ENCODE data around the gene TADA2B. TPM values are rescaled to one million over a fixed set of nuclear protein-coding genes. Genes with fewer than 3 reads are reported as not detected.

Gene TADA2B
- polyA plus RNA-seq (2011; rRNA removed), result 6.0 and 6.7 TPM in 2 replicates
- 6.1 and 7.6 TPM in 2 replicates for polyA plus RNA-seq (2012; cell fraction: cytosol; rRNA removed)
- 8.1 and 10.8 TPM in 2 replicates for polyA plus RNA-seq (2012; cell fraction: nucleus; rRNA removed)
- polyA plus RNA-seq (2017; fragmentation: RNase III; extraction: RNeasy Plus Mini Kit Qiagen cat#74134 plus additional on column Dnase treatment), result 10.1 to 11.3 TPM (median 10.8 TPM) in 3 replicates
- 5.1 and 6.1 TPM in 2 replicates for polyA minus RNA-seq (2011; rRNA and poly(A)+ RNA removed)

GRCh38 chr4:7043284-7044136 is at the start of gene TADA2B:
TSS of gene TADA2B (plus strand) at chr4:7043372. CDS start at chr4:7043580, 208 bp downstream.
- TF ChIP-seq POLR2A (IDR thresholded peaks at IDR 0.05; ENCODE audit: low read length) (peak; percentile 47), ELK1 (IDR thresholded peaks at IDR 0.05; ENCODE audit: low read depth, low read length) (no peak)
- peak within 1 kb of the TSS; percentile 99 for H3K4me3 ChIP-seq
- peak; percentile 45 to 78 for ATAC-seq
- peak; percentile 22 to 49 for DNase-seq (ENCODE audit: low read depth in 1 of 2, low spot score in 1 of 2)
- no peak for FAIRE-seq
- WGBS (ENCODE audit: missing lambda C conversion rate), result 2% methylated on average over 13 of the region's 119 CpGs
- POLR2A ChIA-PET, result interaction anchor here (0.9 to 2.9 kb wide), 5 partner anchors 9 to 134 kb away, joined by 4 to 19 read pairs (median 4); partner anchors contain the start of gene GRPEL1
- peaks cover 8% of the 10 kb centered on the region; the same call in 2 of the 3 replicates for H3K4me1 ChIP-seq
- CTCF ChIA-PET, result interaction anchor here (0.7 to 4.3 kb wide), 20 partner anchors 8 to 325 kb away, joined by 3 to 26 read pairs (median 4); no protein-coding TSS in a partner anchor
- peak within 1 kb of the TSS; percentile 96 to 98 for H3K27ac ChIP-seq
- no peaks in the 10 kb centered on the region for H3K9me3 ChIP-seq
- peak within 1 kb of the TSS; percentile 97 for H3K4me2 ChIP-seq

GRCh38 chr4:6996481-6996880 is 46.7 kb upstream of the TADA2B start:
- ChIA-PET POLR2A (no interaction called here), CTCF (interaction anchor here (0.9 to 1.8 kb wide), 2 partner anchors 9 to 38 kb away, joined by 3 read pairs; no protein-coding TSS in a partner anchor)
- 96% methylated on average over 12 of the region's 12 CpGs for WGBS (ENCODE audit: missing lambda C conversion rate)
- DNase-seq (ENCODE audit: low read depth in 1 of 2, low spot score in 1 of 2) (no peak), FAIRE-seq (no peak), ATAC-seq (no peak)
- H3K4me3 ChIP-seq, result no peak overlapping the region
- no peak overlapping the region for H3K4me2 ChIP-seq
- H3K27ac ChIP-seq, result no peak overlapping the region
- TF ChIP-seq ZNF302 (CRISPR knock-in tag; IDR thresholded peaks at IDR 0.05), result no peak
- no peak for TF ChIP-seq KDM1A (IDR thresholded peaks at IDR 0.05; ENCODE audit: low read depth)
- TF ChIP-seq MAZ (IDR thresholded peaks at IDR 0.05; ENCODE audit: borderline replicate concordance, low read depth, low read length), result no peak
- no peak for TF ChIP-seq HOXA7 (CRISPR knock-in tag; IDR thresholded peaks at IDR 0.05)
- no peak for TF ChIP-seq RNF2 (IDR thresholded peaks at IDR 0.05; ENCODE audit: borderline replicate concordance, low read depth)
- TF ChIP-seq FOSB (CRISPR knock-in tag; IDR thresholded peaks at IDR 0.05), result no peak
- TF ChIP-seq ESRRA (IDR thresholded peaks at IDR 0.05; ENCODE audit: borderline replicate concordance, low read length), result no peak
- TF ChIP-seq RFX5 (IDR thresholded peaks at IDR 0.05), result no peak
- TF ChIP-seq JUN (IDR thresholded peaks at IDR 0.05), result no peak
- no peak for TF ChIP-seq CBX8 (IDR thresholded peaks at IDR 0.05)
- peaks cover 19% of the 10 kb centered on the region for H3K4me1 ChIP-seq
- no peaks in the 10 kb centered on the region for H3K9me3 ChIP-seq

- Histone ChIP-seq H3K4me3 (no peak overlapping the region), H3K4me1 (peaks cover 11% of the 10 kb centered on the region; the same call in 2 of the 3 replicates), H3K27ac (peak overlapping the region; percentile 30 to 68; a peak in 5 of 6 replicates), H3K9me3 (no peaks in the 10 kb centered on the region), H3K4me2 (no peak overlapping the region)
- DNase-seq (ENCODE audit: low read depth in 1 of 2, low spot score in 1 of 2) (peak in 1 of 2 experiments; percentile 22), ATAC-seq (peak in 1 of 2 experiments; percentile 19; a peak in 1 of 6 replicates), FAIRE-seq (no peak)
- WGBS (ENCODE audit: missing lambda C conversion rate), result 73% methylated on average over 9 of the region's 14 CpGs
- ChIA-PET CTCF (interaction anchor here (0.7 to 2.6 kb wide), 4 partner anchors 9 to 72 kb away, joined by 3 to 8 read pairs (median 7); no protein-coding TSS in a partner anchor), POLR2A (no interaction called here)
- no peak for TF ChIP-seq MAZ (IDR thresholded peaks at IDR 0.05; ENCODE audit: borderline replicate concordance, low read depth, low read length)
- no peak for TF ChIP-seq ZFP36 (IDR thresholded peaks at IDR 0.05; ENCODE audit: borderline replicate concordance, partially characterized antibody)
- TF ChIP-seq ZNF302 (CRISPR knock-in tag; IDR thresholded peaks at IDR 0.05), result no peak
- TF ChIP-seq PBX3 (IDR thresholded peaks at IDR 0.05), result no peak
- no peak for TF ChIP-seq PHF8 (IDR thresholded peaks at IDR 0.05; ENCODE audit: borderline replicate concordance, low read depth)
- TF ChIP-seq ELK1 (IDR thresholded peaks at IDR 0.05; ENCODE audit: low read depth, low read length), result no peak
- TF ChIP-seq NFE2L2 (conservative IDR thresholded peaks at IDR 0.05; ENCODE audit: low read length), result no peak
- no peak for TF ChIP-seq RNF2 (IDR thresholded peaks at IDR 0.05; ENCODE audit: borderline replicate concordance, low read depth)
- TF ChIP-seq BCL3 (IDR thresholded peaks at IDR 0.05), result no peak
- no peak for TF ChIP-seq KDM1A (IDR thresholded peaks at IDR 0.05; ENCODE audit: low read depth)
- no peak for TF ChIP-seq HDAC2 (IDR thresholded peaks at IDR 0.05)
- no peak for TF ChIP-seq NPAS2 (CRISPR knock-in tag; IDR thresholded peaks at IDR 0.05; ENCODE audit: borderline replicate concordance)
- TF ChIP-seq HOXB13 (CRISPR knock-in tag; IDR thresholded peaks at IDR 0.05; ENCODE audit: low read depth), result no peak
- TF ChIP-seq HOXB5 (CRISPR knock-in tag; IDR thresholded peaks at IDR 0.05), result no peak
- no peak for TF ChIP-seq TFCP2L1 (CRISPR knock-in tag; IDR thresholded peaks at IDR 0.05)
Observed at GRCh38 chr4:6999172-7000086, 43.7 kb upstream of the TADA2B start.

Data from A549 (cell line).